Calu3 (cell line): Measurements from ENCODE around the gene TGFB3. TPM values are rescaled to one million over a fixed set of nuclear protein-coding genes. Genes with fewer than 3 reads are reported as not detected.

Source experiments
- BruUV-seq: library from RNA; stranded (reverse); fragments of 400-500 nt; replicated peaks from 2 replicates; lab custom pipeline; 2021; lab: Mats Ljungman, UMichigan
- CTCF ChIA-PET: fragments of 300-600 bp; sonication (Branson Sonifier 250); formaldehyde crosslinking; loops from one replicate; lab custom pipeline; 2022; ENCODE audit warnings: antibody characterized with exemption; lab: Charles Lee
- DNase-seq: peaks from one replicate; pipeline ENCODE4 v3.0.0; 2022
- H3K27ac Mint-ChIP-seq: one replicate; pipeline ENCODE4 v1.8.0; 2022; ENCODE audit warnings: mixed read lengths; ENCODE audit not compliant: unreplicated experiment
- H3K27me3 Mint-ChIP-seq: one replicate; pipeline ENCODE4 v1.8.0; 2022; ENCODE audit warnings: mixed read lengths; ENCODE audit not compliant: unreplicated experiment
- H3K36me3 Mint-ChIP-seq: one replicate; pipeline ENCODE4 v1.8.0; 2022; ENCODE audit warnings: mild to moderate bottlenecking, moderate library complexity, mixed read lengths; ENCODE audit not compliant: insufficient read depth, unreplicated experiment
- H3K4me1 Mint-ChIP-seq: one replicate; pipeline ENCODE4 v1.8.0; 2022; ENCODE audit warnings: mild to moderate bottlenecking, low read depth, mixed read lengths; ENCODE audit not compliant: unreplicated experiment
- H3K4me3 Mint-ChIP-seq: one replicate; pipeline ENCODE4 v1.8.0; 2022; ENCODE audit warnings: mild to moderate bottlenecking, low read depth, moderate library complexity, mixed read lengths; ENCODE audit not compliant: unreplicated experiment
- H3K9me3 Mint-ChIP-seq: one replicate; pipeline ENCODE4 v1.8.0; 2022; ENCODE audit warnings: low read depth, mixed read lengths; ENCODE audit not compliant: unreplicated experiment
- CTCF ChIP-seq: fragments of 200-600 bp; IDR thresholded peaks from one replicate; pipeline ENCODE4 v1.8.0; 2022; ENCODE audit warnings: antibody characterized with exemption; ENCODE audit not compliant: unreplicated experiment
- intact Hi-C: fragments of 100-400 bp; cut with micrococcal nuclease; formaldehyde crosslinking; loops from one replicate; pipeline ENCODE4 v1.10.0; 2022; ENCODE audit not compliant: unreplicated experiment
- total RNA-seq: library from RNA; stranded (reverse); gene quantifications from 2 replicates; pipeline ENCODE4 v1.2.3, GENCODE V29; 2022

Gene TGFB3
- total RNA-seq, 1 experiment from 2014 or later = 2.2 TPM

- no TSS peak for BruUV-seq
- Mint-ChIP-seq H3K27me3 (no peaks in the 10 kb centered on the region), H3K9me3 (no peaks in the 10 kb centered on the region), H3K36me3 (peaks cover 9% of the 10 kb centered on the region), H3K4me1 (no peaks in the 10 kb centered on the region), H3K4me3 (no peak overlapping the region), H3K27ac (no peak overlapping the region)
- intact Hi-C loops = no loop called here
- CTCF ChIA-PET = no interaction called here
- DNase-seq = no peak
- no peak for TF ChIP-seq CTCF
These were observed 13.7 kb upstream of the TGFB3 start for GRCh38 chr14:75995372-75996041.

GRCh38 chr14:75993567-75994041, 11.8 kb upstream of the TGFB3 start:
- Mint-ChIP-seq H3K27ac (no peak overlapping the region), H3K9me3 (no peaks in the 10 kb centered on the region), H3K36me3 (peaks cover 4% of the 10 kb centered on the region), H3K4me1 (no peaks in the 10 kb centered on the region), H3K4me3 (no peak overlapping the region), H3K27me3 (no peaks in the 10 kb centered on the region)
- CTCF ChIA-PET = interaction anchor here (0.7 kb wide), 1 partner anchor 261 kb away, joined by 3 read pairs; no protein-coding TSS in a partner anchor
- intact Hi-C loops = no loop called here
- DNase-seq = no peak
- no TSS peak for BruUV-seq
- no peak for TF ChIP-seq CTCF

GRCh38 chr14:75991753-75992152, 10.0 kb upstream of the TGFB3 start:
- intact Hi-C loops = no loop called here

DNA sequence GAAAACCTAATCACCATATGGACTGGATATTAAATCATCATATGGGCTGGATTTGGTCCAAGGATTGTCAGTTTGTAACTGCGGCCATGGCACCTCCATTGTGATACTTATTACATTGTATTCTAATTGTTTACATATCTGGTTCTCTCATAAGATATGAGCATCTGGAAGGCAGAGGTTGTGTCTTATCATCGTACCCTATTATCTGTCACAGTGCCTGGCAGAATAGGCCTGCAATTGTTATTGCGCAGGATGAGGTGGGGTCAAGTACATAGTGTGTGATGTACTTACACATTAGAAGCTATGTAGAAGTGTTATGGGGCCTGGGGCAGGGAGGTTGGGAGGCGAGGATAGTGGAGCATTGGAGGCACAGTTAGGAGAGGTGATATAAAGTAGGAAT, 8.5 kb upstream of the TGFB3 start:
- no peak overlapping the region for H3K27ac Mint-ChIP-seq
- no TSS peak for BruUV-seq
- no peak for TF ChIP-seq CTCF
- no peak for DNase-seq
- intact Hi-C loops = no loop called here
- CTCF ChIA-PET = no interaction called here
- peaks cover 11% of the 10 kb centered on the region for H3K36me3 Mint-ChIP-seq
- H3K9me3 Mint-ChIP-seq = no peaks in the 10 kb centered on the region
- H3K27me3 Mint-ChIP-seq = no peaks in the 10 kb centered on the region
- no peaks in the 10 kb centered on the region for H3K4me1 Mint-ChIP-seq
- H3K4me3 Mint-ChIP-seq = no peak overlapping the region

More at GRCh38 chr14:75991753-75992152, 10.0 kb upstream of the TGFB3 start:
- Mint-ChIP-seq H3K4me3 (no peak overlapping the region), H3K27me3 (no peaks in the 10 kb centered on the region), H3K36me3 (no peaks in the 10 kb centered on the region), H3K9me3 (no peaks in the 10 kb centered on the region), H3K27ac (no peak overlapping the region), H3K4me1 (no peaks in the 10 kb centered on the region)
- no peak for TF ChIP-seq CTCF
- CTCF ChIA-PET = no interaction called here
- no TSS peak for BruUV-seq
- no peak for DNase-seq
